ENCODE measurements around the gene PDZRN3. TPM values are rescaled to one million over a fixed set of nuclear protein-coding genes. Genes with fewer than 3 reads are reported as not detected.

Gene PDZRN3
- total and polyA plus RNA-seq, 4 donors: 0.69 to 1.8 (median 0.92) TPM

- H3K9ac ChIP-seq (ENCODE audit: low read depth in 1 of 2, low read length in 2 of 2): no peak overlapping the region
- no peak for DNase-seq (ENCODE audit: low spot score)
- no peaks in the 10 kb centered on the region for H3K36me3 ChIP-seq (ENCODE audit: control insufficient read depth in 4 of 4, insufficient read depth in 3 of 4, low read depth in 1 of 4, low read length in 3 of 4)
- no peak for TF ChIP-seq NR2F2 (IDR thresholded peaks at IDR 0.05)
- TF ChIP-seq REST (IDR thresholded peaks at IDR 0.05): no peak
- no peak for TF ChIP-seq TAF1 (conservative IDR thresholded peaks at IDR 0.05)
- no peaks in the 10 kb centered on the region for H3K27me3 ChIP-seq (ENCODE audit: control insufficient read depth in 4 of 4, insufficient read depth in 4 of 4, low read length in 3 of 4)
- no peaks in the 10 kb centered on the region for H3K9me3 ChIP-seq (ENCODE audit: control insufficient read depth in 4 of 4, low read length in 3 of 4)
- no peaks in the 10 kb centered on the region for H3K4me1 ChIP-seq (ENCODE audit: control insufficient read depth in 4 of 4, insufficient read depth in 4 of 4, low read length in 3 of 4)
- whole genome bisulfite sequencing: 83% methylated on average over 3 of the region's 3 CpGs
- no peak overlapping the region for H3K27ac ChIP-seq (ENCODE audit: low read depth in 1 of 2, low read length in 2 of 2)
- H3K4me3 ChIP-seq (ENCODE audit: low read depth in 1 of 3, low read length in 3 of 3): no peak overlapping the region
Observed at GRCh38 chr3:73633916-73634344, 9.2 kb upstream of the PDZRN3 start.

GRCh38 chr3:73633453-73633852 lies 8.7 kb upstream of the PDZRN3 start:
- Histone ChIP-seq H3K4me1 (ENCODE audit: control insufficient read depth in 4 of 4, insufficient read depth in 4 of 4, low read length in 3 of 4) (no peaks in the 10 kb centered on the region), H3K36me3 (ENCODE audit: control insufficient read depth in 4 of 4, insufficient read depth in 3 of 4, low read depth in 1 of 4, low read length in 3 of 4) (no peaks in the 10 kb centered on the region), H3K9ac (ENCODE audit: low read depth in 1 of 2, low read length in 2 of 2) (no peak overlapping the region), H3K4me3 (ENCODE audit: low read depth in 1 of 3, low read length in 3 of 3) (no peak overlapping the region), H3K9me3 (ENCODE audit: control insufficient read depth in 4 of 4, low read length in 3 of 4) (no peaks in the 10 kb centered on the region), H3K27me3 (ENCODE audit: control insufficient read depth in 4 of 4, insufficient read depth in 4 of 4, low read length in 3 of 4) (no peaks in the 10 kb centered on the region), H3K27ac (ENCODE audit: low read depth in 1 of 2, low read length in 2 of 2) (no peak overlapping the region)
- WGBS: 77% methylated on average over 2 of the region's 2 CpGs
- TF ChIP-seq RXRA (IDR thresholded peaks at IDR 0.05): no peak
- no peak for DNase-seq (ENCODE audit: low spot score)

- no peak overlapping the region for H3K4me3 ChIP-seq (ENCODE audit: low read depth in 1 of 3, low read length in 3 of 3)
- TF ChIP-seq FOXA1 (IDR thresholded peaks at IDR 0.05) (no peak), FOXA2 (IDR thresholded peaks at IDR 0.05) (no peak), JUND (IDR thresholded peaks at IDR 0.05) (no peak)
- H3K4me1 ChIP-seq (ENCODE audit: control insufficient read depth in 4 of 4, insufficient read depth in 4 of 4, low read length in 3 of 4): peaks cover 8 to 26% (median 22%) of the 10 kb centered on the region in 4 donors
- no peaks in the 10 kb centered on the region for H3K36me3 ChIP-seq (ENCODE audit: control insufficient read depth in 4 of 4, insufficient read depth in 3 of 4, low read depth in 1 of 4, low read length in 3 of 4)
- no peak for DNase-seq (ENCODE audit: low spot score)
- no peak overlapping the region for H3K9ac ChIP-seq (ENCODE audit: low read depth in 1 of 2, low read length in 2 of 2)
- no peak overlapping the region for H3K27ac ChIP-seq (ENCODE audit: low read depth in 1 of 2, low read length in 2 of 2)
- peaks cover 0 to 11% (median 1%) of the 10 kb centered on the region in 4 donors for H3K27me3 ChIP-seq (ENCODE audit: control insufficient read depth in 4 of 4, insufficient read depth in 4 of 4, low read length in 3 of 4)
- H3K9me3 ChIP-seq (ENCODE audit: control insufficient read depth in 4 of 4, low read length in 3 of 4): no peaks in the 10 kb centered on the region
- WGBS: 87% methylated on average over 3 of the region's 3 CpGs
Observed at GRCh38 chr3:73626106-73626505, 1.4 kb upstream of the PDZRN3 start.

GRCh38 chr3:73624017-73624820 lies 522 bp downstream of the PDZRN3 start:
- Histone ChIP-seq H3K4me1 (ENCODE audit: control insufficient read depth in 4 of 4, insufficient read depth in 4 of 4, low read length in 3 of 4) (peaks cover 8 to 26% (median 22%) of the 10 kb centered on the region in 4 donors), H3K27me3 (ENCODE audit: control insufficient read depth in 4 of 4, insufficient read depth in 4 of 4, low read length in 3 of 4) (peaks cover 0 to 11% (median 1%) of the 10 kb centered on the region in 4 donors), H3K4me3 (ENCODE audit: low read depth in 1 of 3, low read length in 3 of 3) (peak overlapping the region in 1 of 3 donors; percentile 53), H3K27ac (ENCODE audit: low read depth in 1 of 2, low read length in 2 of 2) (peak overlapping the region; percentile 23 to 34), H3K36me3 (ENCODE audit: control insufficient read depth in 4 of 4, insufficient read depth in 3 of 4, low read depth in 1 of 4, low read length in 3 of 4) (no peaks in the 10 kb centered on the region), H3K9me3 (ENCODE audit: control insufficient read depth in 4 of 4, low read length in 3 of 4) (no peaks in the 10 kb centered on the region), H3K9ac (ENCODE audit: low read depth in 1 of 2, low read length in 2 of 2) (no peak overlapping the region)
- DNase-seq (ENCODE audit: low spot score): no peak
- TF ChIP-seq REST (IDR thresholded peaks at IDR 0.05) (no peak), FOXA1 (IDR thresholded peaks at IDR 0.05) (no peak), NR2F2 (IDR thresholded peaks at IDR 0.05) (no peak), JUND (IDR thresholded peaks at IDR 0.05) (no peak), CTCF (IDR thresholded peaks at IDR 0.05; ENCODE audit: low read depth, low read length, missing input control) (no peak), EGR1 (IDR thresholded peaks at IDR 0.05; ENCODE audit: low read depth in 2 of 2) (no peak), ATF3 (IDR thresholded peaks at IDR 0.05) (no peak), GABPA (IDR thresholded peaks at IDR 0.05 in 1 of 2, conservative IDR thresholded peaks at IDR 0.05 in 1 of 2) (no peak), RXRA (IDR thresholded peaks at IDR 0.05) (no peak)
- 10% methylated on average over 112 of the region's 112 CpGs for WGBS
